Posterior vena cava (tissue), 2 donors: ENCODE results near the gene ABAT. TPM values are rescaled to one million over a fixed set of nuclear protein-coding genes. Genes with fewer than 3 reads are reported as not detected.

Experiments used
- DNase-seq: peaks from one replicate; pipeline ENCODE4 v3.0.0-alpha.2; 2020; ENCODE audit warnings: low spot score
- intact Hi-C, 2 donors: fragments of 100-400 bp; cut with DNase I; formaldehyde crosslinking; loops; one replicate each; pipeline versions ENCODE4 v1.14.1 to v1.14.2; 2022 to 2023
- long read RNA-seq, 2 donors: library from polyadenylated mRNA; unstranded; transcript quantifications; one replicate each; pipeline ENCODE4 v2.0.0, GENCODE V29; 2020 to 2021
- total RNA-seq, 2 donors: library from RNA; stranded (reverse); fragmentation: NEBNext Ultra II Directional; extraction: Animal tissue kit (Norgen Biotek cat#: 25700); gene quantifications; one replicate each; pipeline ENCODE4 v1.2.1, GENCODE V29; 2021
- donor health status: DM: yes; HTN: yes; CAD: no.
- donor health status: DM: yes; HTN: yes; CAD: no.

The ABAT gene
- total RNA-seq = 1 to 10 TPM; 2.2 to 4.4 TPM
- long read RNA-seq, donor 1, full-length matches to known transcripts = 1 of 4 reads
- long read RNA-seq, donor 1, partial matches to known transcripts = 2 of 4 reads
- long read RNA-seq, donor 1, other reads (novel, unspliced or antisense) = 1 of 4 reads
- long read RNA-seq, donor 2, partial matches to known transcripts = 0 of 3 reads
- long read RNA-seq, donor 2, other reads (novel, unspliced or antisense) = 3 of 3 reads

GRCh38 chr16:8674413-8675022, at the start of gene ABAT:
ABAT (plus strand) TSS chr16:8674617; CDS start chr16:8735740, 61,123 bp downstream.
- peak; percentile 97 for DNase-seq
- intact Hi-C loops = no loop called here

- DNase-seq = peak; percentile 52
- intact Hi-C loops = no loop called here
These were observed 48.8 kb upstream of the ABAT start for GRCh38 chr16:8625491-8626087.

- peak; percentile 28 for DNase-seq
These were observed 47.5 kb upstream of the ABAT start for GRCh38 chr16:8626946-8627345.

DNA sequence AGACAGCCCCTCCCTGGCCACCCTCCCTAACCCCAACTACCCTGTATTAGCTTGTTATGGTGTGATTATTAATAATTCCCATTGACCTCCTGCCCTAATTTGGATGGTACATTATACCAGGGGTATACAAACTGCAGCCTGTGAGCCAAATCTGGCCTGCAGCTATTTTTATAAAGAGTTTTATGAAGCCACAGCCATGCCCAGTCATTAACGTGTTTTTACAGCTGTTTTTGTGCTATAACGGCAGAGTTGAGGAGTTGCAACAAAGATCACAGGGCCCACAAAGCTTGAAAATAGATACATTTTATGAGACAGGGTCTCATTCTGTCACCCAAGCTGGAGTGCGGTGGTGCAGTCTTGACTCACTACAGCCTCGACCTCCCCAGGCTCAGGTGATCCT, 47.0 kb upstream of the ABAT start:
- DNase-seq = peak; percentile 26
- intact Hi-C loops = no loop called here

More at GRCh38 chr16:8626946-8627345, 47.5 kb upstream of the ABAT start:
- intact Hi-C loops = no loop called here

DNA sequence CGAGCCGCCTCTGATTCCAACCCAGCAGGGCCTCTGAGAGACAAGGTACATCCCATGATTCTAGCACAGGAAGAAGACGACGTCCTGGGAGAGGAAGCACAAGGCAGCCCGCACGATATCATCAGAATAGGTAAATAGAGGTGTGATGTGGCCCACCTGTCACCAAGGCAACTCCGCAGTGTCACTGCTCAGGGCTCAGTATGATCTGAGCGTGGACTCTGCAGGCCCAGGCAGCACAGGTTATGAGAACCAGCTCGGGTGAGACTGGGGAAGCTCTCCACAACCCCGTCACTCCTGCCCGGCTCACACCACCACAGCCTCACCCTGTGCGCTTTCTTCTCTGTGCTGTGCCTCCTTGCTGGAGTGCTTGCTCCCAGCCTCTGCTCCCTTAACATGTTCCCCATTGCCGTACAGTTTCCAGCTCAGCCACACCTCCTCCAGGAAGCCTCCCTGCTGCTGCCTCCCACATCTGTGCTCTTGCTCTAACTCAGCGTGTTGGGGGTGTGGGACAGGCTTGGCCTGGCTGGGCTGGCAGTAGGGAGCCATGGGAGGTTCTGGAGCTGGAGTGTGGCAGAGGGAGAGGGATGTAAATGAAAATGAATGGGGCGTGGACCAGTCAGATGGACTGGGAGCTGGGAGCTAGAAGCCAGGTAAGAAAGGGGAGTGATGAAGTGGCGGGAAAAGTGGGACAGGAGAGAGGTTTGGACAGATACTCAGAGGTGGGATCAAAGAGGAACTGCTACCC, 45.3 kb upstream of the ABAT start:
- DNase-seq = peak; percentile 68
- intact Hi-C loops = no loop called here

GRCh38 chr16:8630255-8630953, 44.0 kb upstream of the ABAT start:
- intact Hi-C loops = loop anchor here in 1 of 2 donors (10.0 kb wide), 1 partner anchor 56 kb away; no protein-coding TSS in a partner anchor
- DNase-seq = peak; percentile 28

DNA sequence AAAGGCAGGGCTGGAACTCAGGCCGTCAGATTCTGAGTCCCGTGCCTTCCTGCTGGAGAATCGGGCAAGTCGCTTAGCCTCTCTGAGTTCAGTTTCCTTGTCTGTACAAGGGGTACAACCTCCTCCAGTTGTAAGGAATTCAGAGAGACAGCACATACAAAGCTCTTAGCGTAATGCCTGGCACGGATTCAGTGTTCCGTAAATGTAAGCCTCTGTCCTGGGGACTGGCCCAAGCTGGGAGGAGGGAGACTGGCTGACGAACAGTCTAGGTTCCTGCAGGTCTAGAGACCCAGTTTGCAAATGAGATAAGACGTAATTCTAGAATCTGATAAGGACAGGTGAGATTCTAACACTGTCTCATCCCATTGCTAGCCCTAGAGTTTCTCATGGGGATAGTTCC, 43.0 kb upstream of the ABAT start:
- intact Hi-C loops = loop anchor here in 1 of 2 donors (10.0 kb wide), 1 partner anchor 57 kb away; no protein-coding TSS in a partner anchor
- no peak for DNase-seq

DNA sequence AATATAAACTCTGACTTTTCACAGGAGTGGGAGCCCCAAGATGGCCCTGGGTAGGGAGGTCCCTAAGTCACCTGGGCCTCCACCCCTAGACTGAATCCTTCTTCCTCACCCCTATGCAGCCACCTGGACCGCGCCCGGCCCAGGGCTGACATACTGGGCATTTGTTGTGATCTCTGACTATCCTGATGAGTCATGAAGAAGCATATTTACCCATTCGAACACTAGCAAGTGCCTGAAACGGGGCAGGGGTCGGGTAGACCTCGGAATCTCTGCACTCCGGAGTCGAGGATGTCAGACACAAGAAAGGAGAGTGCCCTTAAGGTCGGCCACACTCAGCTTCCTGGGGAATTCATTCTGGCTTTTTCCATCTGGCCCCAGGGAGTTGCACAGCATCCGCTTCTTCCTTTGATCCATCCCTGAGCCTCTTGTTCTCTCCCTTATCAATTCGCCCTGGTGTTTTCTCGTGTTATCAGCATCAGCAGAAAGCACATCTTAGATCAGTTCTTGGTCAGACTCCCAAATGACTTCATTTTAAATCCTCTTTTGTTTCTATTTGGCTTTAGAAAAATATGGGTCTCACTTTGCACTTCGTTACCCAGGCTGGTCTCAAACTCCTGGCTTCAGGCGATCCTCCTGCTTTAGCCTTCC, 42.5 kb upstream of the ABAT start:
- intact Hi-C loops = loop anchor here in 1 of 2 donors (10.0 kb wide), 1 partner anchor 57 kb away; no protein-coding TSS in a partner anchor

GRCh38 chr16:8632675-8633182, 41.7 kb upstream of the ABAT start:
- peak; percentile 86 for DNase-seq
- intact Hi-C loops = loop anchor here in 1 of 2 donors (10.0 kb wide), 1 partner anchor 58 kb away; no protein-coding TSS in a partner anchor

More for the DNA sequence above, 42.5 kb upstream of the ABAT start:
- peak; percentile 75 for DNase-seq

DNA sequence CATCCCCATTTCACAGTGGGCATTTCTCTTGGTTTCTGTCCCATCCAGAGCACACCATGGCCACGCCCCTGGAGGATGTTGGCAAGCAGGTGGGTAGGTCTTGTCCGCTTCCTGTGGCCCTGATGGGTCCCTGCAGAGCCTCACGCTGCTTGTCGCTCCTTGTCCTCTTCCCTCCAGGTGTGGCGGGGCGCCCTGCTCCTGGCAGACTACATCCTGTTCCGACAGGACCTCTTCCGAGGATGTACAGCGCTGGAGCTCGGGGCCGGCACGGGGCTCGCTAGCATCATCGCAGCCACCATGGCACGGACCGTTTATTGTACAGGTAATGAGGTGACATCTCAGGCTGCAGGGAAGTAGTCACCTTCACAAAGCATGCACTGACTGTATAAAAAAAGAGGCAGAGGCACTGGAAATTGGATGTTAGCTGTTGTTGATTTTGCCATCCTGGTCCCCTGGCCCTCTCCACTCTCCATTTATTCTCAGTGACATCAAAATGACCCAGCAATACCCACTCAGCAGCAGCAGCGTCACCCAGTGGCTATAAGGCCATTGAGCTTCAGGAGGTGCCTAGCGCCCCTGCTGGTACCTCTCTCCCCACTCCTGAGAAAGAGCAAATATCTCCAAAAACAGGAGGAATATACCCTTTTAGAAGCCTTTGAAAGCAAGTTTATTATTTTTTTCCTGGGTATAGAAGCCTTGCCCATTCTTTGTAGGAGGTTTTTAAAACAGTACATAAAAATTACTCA, 39.3 kb upstream of the ABAT start:
- intact Hi-C loops = loop anchor here in 1 of 2 donors (10.0 kb wide), 1 partner anchor 60 kb away; no protein-coding TSS in a partner anchor
- peak; percentile 57 for DNase-seq

DNA sequence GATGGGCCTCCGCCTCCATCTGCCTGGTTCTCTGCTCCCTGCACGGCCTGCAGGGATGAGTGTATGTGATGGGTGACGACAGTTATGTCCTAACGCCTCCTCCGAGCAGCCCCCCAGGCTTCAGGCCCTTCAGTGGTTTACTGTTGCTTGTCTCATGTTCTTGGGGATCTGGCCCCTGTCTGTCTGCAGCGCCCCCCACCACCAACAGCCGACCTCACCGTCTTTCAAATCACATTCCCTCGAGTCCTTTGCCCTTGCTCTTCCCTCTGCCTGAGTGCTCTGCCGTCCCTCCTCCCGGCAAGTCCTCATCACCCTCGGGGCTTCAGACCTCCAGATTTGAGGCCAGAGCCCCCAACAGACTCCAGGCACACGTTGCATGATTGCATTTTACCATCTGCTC, 34.7 kb upstream of the ABAT start:
- peak; percentile 46 for DNase-seq
- intact Hi-C loops = loop anchor here in 1 of 2 donors (10.0 kb wide), 1 partner anchor 65 kb away; no protein-coding TSS in a partner anchor

GRCh38 chr16:8641671-8642070, 32.7 kb upstream of the ABAT start:
- peak; percentile 52 for DNase-seq
- intact Hi-C loops = no loop called here

DNA sequence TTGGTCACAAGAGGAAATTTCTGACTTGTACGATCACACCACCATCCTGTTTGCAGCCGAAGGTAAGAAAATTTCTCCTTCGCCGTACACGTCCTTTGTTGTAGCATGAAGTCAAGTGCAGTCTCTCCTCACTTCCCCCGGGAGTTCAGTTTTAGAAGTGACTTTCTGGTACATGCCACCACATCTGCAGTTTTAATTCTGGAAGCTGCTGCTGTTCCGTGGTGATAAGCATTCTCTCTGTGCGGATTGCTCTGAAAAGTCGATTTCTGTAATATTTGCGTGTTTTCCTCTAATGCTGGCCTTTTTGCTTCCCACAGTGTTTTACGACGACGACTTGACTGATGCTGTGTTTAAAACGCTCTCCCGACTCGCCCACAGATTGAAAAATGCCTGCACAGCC, 32.3 kb upstream of the ABAT start:
- peak; percentile 5 for DNase-seq
- intact Hi-C loops = no loop called here

GRCh38 chr16:8644211-8645140, 29.9 kb upstream of the ABAT start:
- peak; percentile 81 for DNase-seq
- intact Hi-C loops = no loop called here

- DNase-seq = no peak
- intact Hi-C loops = no loop called here
These were observed 29.3 kb upstream of the ABAT start for GRCh38 chr16:8645141-8645521.

- intact Hi-C loops = no loop called here
- peak; percentile 68 for DNase-seq
These were observed 28.6 kb upstream of the ABAT start for GRCh38 chr16:8645831-8646230.
